Right atrium auricular region (tissue), 2 donors: ENCODE data around the gene ZBTB48. TPM values are rescaled to one million over a fixed set of nuclear protein-coding genes. Genes with fewer than 3 reads are reported as not detected.

Source experiments
- DNase-seq: peaks from one replicate; pipeline ENCODE4 v3.0.0-alpha.2; 2019; ENCODE audit warnings: low spot score
- H3K27ac ChIP-seq, 2 donors: fragments of 200-600 bp; sonication (generic); 1 replicate in 1 of 2; 2 replicates in 1 of 2; pipeline ENCODE4 v1.5.1; 2016 to 2019
- H3K27me3 ChIP-seq, 2 donors: fragments of 200-600 bp; sonication (generic); one replicate each; pipeline versions ENCODE4 v1.5.1 to v1.6.0; 2017 to 2019
- H3K36me3 ChIP-seq: fragments of 200-600 bp; sonication (generic); one replicate; pipeline ENCODE4 v1.5.1; 2016
- H3K4me1 ChIP-seq, 2 donors: fragments of 200-600 bp; sonication (generic); one replicate each; pipeline versions ENCODE4 v1.5.1 to v1.6.0; 2017 to 2019
- H3K4me3 ChIP-seq, 2 donors: fragments of 200-600 bp; sonication (generic); 1 replicate in 1 of 2; 2 replicates in 1 of 2; pipeline ENCODE4 v1.5.1; 2017 to 2019; ENCODE audit warnings: mild to moderate bottlenecking in 1 of 2, moderate library complexity in 1 of 2
- H3K9me3 ChIP-seq, 2 donors: fragments of 200-600 bp; sonication (generic); one replicate each; pipeline ENCODE4 v1.5.1; 2019
- CTCF ChIP-seq, 2 donors: fragments of 200-600 bp; sonication (generic); IDR thresholded peaks; one replicate each; pipeline ENCODE4 v1.5.1; 2019; ENCODE audit warnings: antibody characterized with exemption in 2 of 2
- total RNA-seq, 2 donors: library from RNA; depleted of rRNA; stranded (reverse); fragments of >200 nt; gene quantifications; one replicate each; pipeline ENCODE4 v1.1.0, GENCODE V29; 2016

Gene ZBTB48
- total RNA-seq, 2 donors from 2014 or later: 4.0 to 9.0 TPM

GRCh38 chr1:6577831-6578525 is 1.8 kb upstream of the ZBTB48 start:
- peaks cover 0 to 34% of the 10 kb centered on the region in 2 donors for H3K4me1 ChIP-seq
- H3K27ac ChIP-seq: peak overlapping the region; percentile 35 to 96
- no peak for TF ChIP-seq CTCF (IDR thresholded peaks at IDR 0.05)
- H3K9me3 ChIP-seq: no peaks in the 10 kb centered on the region
- H3K4me3 ChIP-seq: no peak overlapping the region
- no peaks in the 10 kb centered on the region for H3K27me3 ChIP-seq
- DNase-seq: no peak
- H3K36me3 ChIP-seq: no peaks in the 10 kb centered on the region

DNA sequence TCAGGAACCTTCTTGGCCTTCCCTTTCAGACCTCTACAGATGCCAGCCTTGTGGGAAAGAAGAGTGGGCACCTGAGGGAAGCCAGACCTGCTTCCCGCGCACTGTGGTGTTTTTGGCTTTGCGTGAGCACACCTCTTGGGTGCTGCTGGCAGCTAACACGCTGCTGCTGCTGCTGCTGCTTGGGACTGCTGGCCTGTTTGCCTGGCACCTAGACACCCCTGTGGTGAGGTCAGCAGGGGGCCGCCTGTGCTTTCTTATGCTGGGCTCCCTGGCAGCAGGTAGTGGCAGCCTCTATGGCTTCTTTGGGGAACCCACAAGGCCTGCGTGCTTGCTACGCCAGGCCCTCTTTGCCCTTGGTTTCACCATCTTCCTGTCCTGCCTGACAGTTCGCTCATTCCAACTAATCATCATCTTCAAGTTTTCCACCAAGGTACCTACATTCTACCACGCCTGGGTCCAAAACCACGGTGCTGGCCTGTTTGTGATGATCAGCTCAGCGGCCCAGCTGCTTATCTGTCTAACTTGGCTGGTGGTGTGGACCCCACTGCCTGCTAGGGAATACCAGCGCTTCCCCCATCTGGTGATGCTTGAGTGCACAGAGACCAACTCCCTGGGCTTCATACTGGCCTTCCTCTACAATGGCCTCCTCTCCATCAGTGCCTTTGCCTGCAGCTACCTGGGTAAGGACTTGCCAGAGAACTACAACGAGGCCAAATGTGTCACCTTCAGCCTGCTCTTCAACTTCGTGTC is 995 bp upstream of the ZBTB48 start:
- no peak for TF ChIP-seq CTCF (IDR thresholded peaks at IDR 0.05)
- peak overlapping the region in 1 of 2 donors; percentile 95 for H3K4me3 ChIP-seq
- no peaks in the 10 kb centered on the region for H3K36me3 ChIP-seq
- H3K27me3 ChIP-seq: no peaks in the 10 kb centered on the region
- H3K27ac ChIP-seq: peak overlapping the region; percentile 86 to 96
- H3K4me1 ChIP-seq: peaks cover 0 to 34% of the 10 kb centered on the region in 2 donors
- H3K9me3 ChIP-seq: no peaks in the 10 kb centered on the region
- DNase-seq: no peak

DNA sequence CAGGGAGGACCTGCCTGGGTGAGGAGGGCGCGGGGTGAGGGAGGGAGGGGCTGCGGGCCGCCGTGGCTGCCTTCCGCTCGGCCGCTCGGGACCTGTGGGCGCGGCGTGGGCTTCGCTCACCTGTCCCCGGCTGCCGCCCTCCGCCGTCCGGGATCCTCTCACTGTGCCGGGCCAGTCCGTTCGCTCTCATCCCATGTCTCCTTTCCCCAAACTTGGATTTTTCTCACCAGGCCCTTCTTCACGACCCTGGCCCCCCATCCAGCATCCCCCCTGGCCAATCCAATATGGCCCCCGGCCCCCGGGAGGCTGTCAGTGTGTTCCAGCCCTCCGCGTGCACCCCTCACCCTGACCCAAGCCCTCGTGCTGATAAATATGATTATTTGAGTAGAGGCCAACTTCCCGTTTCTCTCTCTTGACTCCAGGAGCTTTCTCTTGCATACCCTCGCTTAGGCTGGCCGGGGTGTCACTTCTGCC is 362 bp downstream of the ZBTB48 start:
- Histone ChIP-seq H3K27ac (peak overlapping the region; percentile 86 to 96), H3K4me1 (peaks cover 0 to 39% of the 10 kb centered on the region in 2 donors), H3K27me3 (no peaks in the 10 kb centered on the region), H3K4me3 (peak overlapping the region; percentile 95), H3K36me3 (no peaks in the 10 kb centered on the region), H3K9me3 (no peaks in the 10 kb centered on the region)
- no peak for TF ChIP-seq CTCF (IDR thresholded peaks at IDR 0.05)
- DNase-seq: no peak

DNA sequence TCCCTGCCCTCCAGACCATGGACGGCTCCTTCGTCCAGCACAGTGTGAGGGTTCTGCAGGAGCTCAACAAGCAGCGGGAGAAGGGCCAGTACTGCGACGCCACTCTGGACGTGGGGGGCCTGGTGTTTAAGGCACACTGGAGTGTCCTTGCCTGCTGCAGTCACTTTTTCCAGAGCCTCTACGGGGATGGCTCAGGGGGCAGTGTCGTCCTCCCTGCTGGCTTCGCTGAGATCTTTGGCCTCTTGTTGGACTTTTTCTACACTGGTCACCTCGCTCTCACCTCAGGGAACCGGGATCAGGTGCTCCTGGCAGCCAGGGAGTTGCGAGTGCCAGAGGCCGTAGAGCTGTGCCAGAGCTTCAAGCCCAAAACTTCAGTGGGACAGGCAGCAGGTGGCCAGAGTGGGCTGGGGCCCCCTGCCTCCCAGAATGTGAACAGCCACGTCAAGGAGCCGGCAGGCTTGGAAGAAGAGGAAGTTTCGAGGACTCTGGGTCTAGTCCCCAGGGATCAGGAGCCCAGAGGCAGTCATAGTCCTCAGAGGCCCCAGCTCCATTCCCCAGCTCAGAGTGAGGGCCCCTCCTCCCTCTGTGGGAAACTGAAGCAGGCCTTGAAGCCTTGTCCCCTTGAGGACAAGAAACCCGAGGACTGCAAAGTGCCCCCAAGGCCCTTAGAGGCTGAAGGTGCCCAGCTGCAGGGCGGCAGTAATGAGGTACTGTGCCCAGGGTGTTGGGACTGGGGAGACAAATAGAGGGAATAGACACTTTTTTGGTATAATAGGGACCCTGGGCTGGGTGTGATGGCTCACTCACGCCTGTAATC is 1.0 kb downstream of the ZBTB48 start:
- peak in 1 of 2 donors; percentile 15 for TF ChIP-seq CTCF (IDR thresholded peaks at IDR 0.05)
- H3K27ac ChIP-seq: peak overlapping the region; percentile 86 to 96
- no peaks in the 10 kb centered on the region for H3K9me3 ChIP-seq
- no peaks in the 10 kb centered on the region for H3K36me3 ChIP-seq
- no peaks in the 10 kb centered on the region for H3K27me3 ChIP-seq
- peak overlapping the region; percentile 95 for H3K4me3 ChIP-seq
- DNase-seq: no peak
- peaks cover 0 to 44% of the 10 kb centered on the region in 2 donors for H3K4me1 ChIP-seq

DNA sequence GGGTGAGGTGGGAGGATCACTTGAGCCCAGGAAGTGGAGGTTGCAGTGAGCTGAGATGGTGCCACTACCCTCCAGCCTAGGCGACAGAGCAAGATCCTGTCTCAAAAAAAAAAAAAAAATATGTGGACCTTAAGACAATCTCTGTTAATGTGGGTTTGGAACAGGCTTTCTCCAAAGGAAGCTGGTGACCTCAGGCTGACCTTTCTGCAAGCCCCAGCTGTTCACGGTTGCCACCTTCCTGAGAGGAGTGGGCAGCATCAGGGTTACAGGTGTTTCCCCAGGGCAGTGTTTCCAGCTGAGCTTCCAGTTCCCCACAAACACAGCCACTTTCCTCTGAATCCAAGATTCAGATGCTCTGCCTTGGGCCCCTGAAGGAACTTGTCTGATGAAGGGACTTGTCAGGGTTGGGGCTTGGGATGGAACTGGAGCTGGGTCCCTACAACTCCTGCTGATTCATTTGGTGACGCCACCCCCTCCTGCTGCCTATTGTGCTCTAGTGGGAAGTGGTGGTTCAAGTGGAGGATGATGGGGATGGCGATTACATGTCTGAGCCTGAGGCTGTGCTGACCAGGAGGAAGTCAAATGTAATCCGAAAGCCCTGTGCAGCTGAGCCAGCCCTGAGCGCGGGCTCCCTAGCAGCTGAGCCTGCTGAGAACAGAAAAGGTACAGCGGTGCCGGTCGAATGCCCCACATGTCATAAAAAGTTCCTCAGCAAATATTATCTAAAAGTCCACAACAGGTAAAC is 1.9 kb downstream of the ZBTB48 start:
- Histone ChIP-seq H3K36me3 (no peaks in the 10 kb centered on the region), H3K4me3 (no peak overlapping the region), H3K27me3 (no peaks in the 10 kb centered on the region), H3K27ac (peak overlapping the region in 1 of 2 donors; percentile 96), H3K9me3 (no peaks in the 10 kb centered on the region), H3K4me1 (peaks cover 0 to 53% of the 10 kb centered on the region in 2 donors)
- DNase-seq: no peak
- no peak for TF ChIP-seq CTCF (IDR thresholded peaks at IDR 0.05)
